GM12878 (cell line): Measurements from ENCODE around the gene MIGA2. TPM values are rescaled to one million over a fixed set of nuclear protein-coding genes. Genes with fewer than 3 reads are reported as not detected.

Experiments used
- ATAC-seq: fragments of 200-7000 bp; cut with Tn5 transposase; 3 replicates; pipeline ENCODE4 v1.9.1; 2020; ENCODE audit warnings: mild to moderate bottlenecking, moderate library complexity
- BruUV-seq: library from RNA; stranded (reverse); fragments of 400-500 nt; replicated peaks from 2 replicates; lab custom pipeline; 2021; lab: Mats Ljungman, UMichigan
- CTCF ChIA-PET: fragments of 300-600 bp; sonication (Branson Sonifier 250); formaldehyde crosslinking; extraction: SDS; loops from one replicate; lab custom pipeline; 2021; ENCODE audit warnings: inconsistent platforms; lab: Yijun Ruan, JAX
- POLR2A ChIA-PET: fragments of 350-600 bp; formaldehyde crosslinking; extraction: SDS; loops from one replicate; lab custom pipeline; 2021; ENCODE audit warnings: inconsistent platforms; lab: Charles Lee
- RAD21 ChIA-PET: fragments of 300-600 bp; sonication (Branson Sonifier 250); formaldehyde crosslinking; loops from one replicate; lab custom pipeline; 2023; ENCODE audit warnings: antibody characterized with exemption; ENCODE audit not compliant: unreplicated experiment; lab: Charles Lee
- SMC1A ChIA-PET: fragments of 300-600 bp; sonication (Branson Sonifier 250); formaldehyde crosslinking; loops from one replicate; lab custom pipeline; 2023; ENCODE audit not compliant: unreplicated experiment, uncharacterized antibody; lab: Charles Lee
- DNase-seq: peaks from one replicate; pipeline ENCODE4 v3.0.0-alpha.2; 2011; ENCODE audit warnings: low read depth, low spot score
- FAIRE-seq: peaks from 3 replicates; lab custom pipeline; 2011; peaks lifted over from hg19 to GRCh38; lab: Jason Lieb, UNC
- H2AFZ ChIP-seq: 2 replicates; pipeline ENCODE4 v1.6.0; 2011; ENCODE audit warnings: low read depth, low read length, control low read depth; ENCODE audit not compliant: control insufficient read depth
- H3K27ac ChIP-seq: 2 replicates; pipeline ENCODE4 v1.5.1; 2011; ENCODE audit warnings: control low read depth; ENCODE audit not compliant: control insufficient read depth, insufficient read depth
- H3K27me3 ChIP-seq, 2 experiments: replicated peaks in 1 of 2; 2 replicates each; pipeline versions ENCODE4 v1.6.0 to v1.6.1; 2011; ENCODE audit warnings: low read length in 1 of 2; ENCODE audit not compliant: control insufficient read depth in 2 of 2, insufficient read depth in 2 of 2
- H3K36me3 ChIP-seq, 2 experiments: 2 replicates each; pipeline ENCODE4 v1.5.1; 2011; ENCODE audit warnings: low read length in 1 of 2; ENCODE audit not compliant: control insufficient read depth in 2 of 2, insufficient read depth in 2 of 2
- H3K4me1 ChIP-seq: 2 replicates; pipeline ENCODE4 v1.6.1; 2011; ENCODE audit warnings: mild to moderate bottlenecking, low read length, moderate library complexity, mixed read lengths; ENCODE audit not compliant: control insufficient read depth, insufficient read depth
- H3K4me2 ChIP-seq: 2 replicates; pipeline ENCODE4 v1.6.0; 2011; ENCODE audit warnings: control low read depth; ENCODE audit not compliant: control insufficient read depth, insufficient read depth
- H3K4me3 ChIP-seq: fragments of 200-600 bp; sonication (generic); 2 replicates; pipeline ENCODE4 v1.5.1; 2016
- H3K79me2 ChIP-seq: 2 replicates; pipeline ENCODE4 v1.6.0; 2011; ENCODE audit warnings: low read length; ENCODE audit not compliant: control insufficient read depth, insufficient read depth
- H3K9ac ChIP-seq: 2 replicates; pipeline ENCODE4 v1.8.0; 2011; ENCODE audit warnings: low read length, control low read depth, mixed read lengths; ENCODE audit not compliant: control insufficient read depth, insufficient read depth
- H3K9me3 ChIP-seq: replicated peaks from 3 replicates; pipeline ENCODE4 v1.5.1; 2011; ENCODE audit warnings: mild to moderate bottlenecking, low read length; ENCODE audit not compliant: control insufficient read depth, insufficient read depth
- H4K20me1 ChIP-seq: 2 replicates; pipeline ENCODE4 v1.6.0; 2011; ENCODE audit not compliant: control insufficient read depth, insufficient read depth
- BRCA1 ChIP-seq: IDR thresholded peaks from 2 replicates; pipeline ENCODE4 v1.6.1; 2011; ENCODE audit warnings: low read depth, low read length, improper control_type of control experiment
- HCFC1 ChIP-seq: fragments of 150-350 bp; IDR thresholded peaks from 2 replicates; pipeline ENCODE4 v1.6.1; 2014; ENCODE audit warnings: low read length
- IKZF1 ChIP-seq: fragments of 450-650 bp; conservative IDR thresholded peaks from 2 replicates; pipeline ENCODE4 v1.6.1; 2017; ENCODE audit warnings: antibody characterized with exemption, mild to moderate bottlenecking
- IKZF2 ChIP-seq, 2 experiments: fragments of 450-650 bp; IDR thresholded peaks; 2 replicates each; pipeline ENCODE4 v1.6.1; 2017; ENCODE audit warnings: mild to moderate bottlenecking in 2 of 2, moderate library complexity in 2 of 2
- JUNB ChIP-seq: IDR thresholded peaks from 2 replicates; pipeline ENCODE4 v1.6.1; 2016; ENCODE audit warnings: antibody characterized with exemption, mild to moderate bottlenecking
- MAX ChIP-seq: IDR thresholded peaks from 2 replicates; pipeline ENCODE4 v1.6.1; 2012; ENCODE audit warnings: low read depth, low read length, improper control_type of control experiment
- MLLT1 ChIP-seq: fragments of 450-650 bp; IDR thresholded peaks from 2 replicates; pipeline ENCODE4 v1.6.1; 2016; ENCODE audit warnings: mild to moderate bottlenecking
- POLR2AphosphoS2 ChIP-seq: IDR thresholded peaks from 2 replicates; pipeline ENCODE4 v1.6.1; 2011; ENCODE audit warnings: low read depth, mild to moderate bottlenecking, low read length, improper control_type of control experiment, moderate library complexity
- RCOR1 ChIP-seq: conservative IDR thresholded peaks from 2 replicates; pipeline ENCODE4 v1.6.1; 2012; ENCODE audit warnings: low read depth, low read length, improper control_type of control experiment
- RFX5 ChIP-seq: IDR thresholded peaks from 2 replicates; pipeline ENCODE4 v1.6.1; 2011; ENCODE audit warnings: low read depth, low read length, improper control_type of control experiment
- RUNX3 ChIP-seq: IDR thresholded peaks from 2 replicates; pipeline ENCODE4 v1.6.1; 2012; ENCODE audit warnings: low read length, inconsistent platforms
- SMAD1 ChIP-seq: fragments of 450-650 bp; IDR thresholded peaks from 2 replicates; pipeline ENCODE4 v1.6.1; 2018; ENCODE audit warnings: mild to moderate bottlenecking, low read depth; ENCODE audit not compliant: partially characterized antibody
- SMC3 ChIP-seq: IDR thresholded peaks from 2 replicates; pipeline ENCODE4 v1.6.1; 2011; ENCODE audit warnings: low read length, improper control_type of control experiment, borderline replicate concordance
- STAT1 ChIP-seq: fragments of 450-650 bp; conservative IDR thresholded peaks from 2 replicates; pipeline ENCODE4 v1.6.1; 2014; ENCODE audit warnings: antibody characterized with exemption, mild to moderate bottlenecking
- USF2 ChIP-seq: IDR thresholded peaks from 2 replicates; pipeline ENCODE4 v1.6.1; 2011; ENCODE audit warnings: low read depth, low read length, improper control_type of control experiment, borderline replicate concordance
- ZNF217 ChIP-seq: fragments of 450-650 bp; IDR thresholded peaks from 2 replicates; pipeline ENCODE4 v1.6.1; 2017; ENCODE audit warnings: antibody characterized with exemption, mild to moderate bottlenecking
- ZZZ3 ChIP-seq: IDR thresholded peaks from 2 replicates; pipeline ENCODE4 v1.6.1; 2011; ENCODE audit warnings: low read depth; ENCODE audit not compliant: control insufficient read depth, insufficient read length
- WGBS: methylation state at CpG from one replicate; pipeline ENCODE4 v1.1.6; 2016; ENCODE audit warnings: low lambda C conversion rate; ENCODE audit not compliant: insufficient replicate concordance, insufficient coverage; ENCODE audit errors: missing lambda C conversion rate; 5-methylcytosine and 5-hydroxymethylcytosine counted together
- in situ Hi-C: fragments of 300-500 bp; cut with MboI; formaldehyde crosslinking; loops from 9 replicates; pipeline ENCODE4 v1.14.3; 2018; ENCODE audit warnings: mixed read lengths
- intact Hi-C: fragments of 100-400 bp; cut with micrococcal nuclease; formaldehyde crosslinking; loops from one replicate; pipeline ENCODE4 v1.14.2; 2022; ENCODE audit not compliant: unreplicated experiment
- polyA plus RNA-seq, 11 experiments: library from polyadenylated mRNA; depleted of rRNA in 4 of 11; unstranded in 6 of 11; stranded (reverse) in 5 of 11; fragments of >200 nt; fragmentation: Nextera tagmentation in 4 of 11; fragmentation: Illumina TruSeq in 1 of 11; extraction: Ambion mirVana in 4 of 11; extraction: Trizol in 1 of 11; gene quantifications; 1 replicate in 1 of 11; 2 replicates in 10 of 11; pipeline versions ENCODE4 v1.2.1 to v1.2.3, GENCODE V29; 2011 to 2016; ENCODE audit warnings: inconsistent platforms in 2 of 11, missing spikeins in 2 of 11, low read depth in 1 of 11
- total RNA-seq, 4 experiments: library from RNA; depleted of rRNA in 3 of 4; stranded (reverse); fragments of >200 nt in 3 of 4; fragmentation: Illumina TruSeq in 1 of 4; extraction: Trizol in 1 of 4; gene quantifications; 2 replicates each; pipeline versions ENCODE4 v1.2.1 to v1.2.3, GENCODE V29; 2013 to 2021
- TF ChIP-seq, protein P1 (sequence below): fragments of 450-650 bp; IDR thresholded peaks from 2 replicates; pipeline ENCODE4 v1.6.1; 2018; ENCODE audit warnings: mild to moderate bottlenecking, low read depth, moderate library complexity; ENCODE audit not compliant: partially characterized antibody

MIGA2 gene
- total and polyA plus RNA-seq, 10 of the 15 experiments (the other 5 are each of a cell fraction or from before 2014, with no cell fraction given), result 0.14 to 31.0 (median 12.7) TPM

DNA sequence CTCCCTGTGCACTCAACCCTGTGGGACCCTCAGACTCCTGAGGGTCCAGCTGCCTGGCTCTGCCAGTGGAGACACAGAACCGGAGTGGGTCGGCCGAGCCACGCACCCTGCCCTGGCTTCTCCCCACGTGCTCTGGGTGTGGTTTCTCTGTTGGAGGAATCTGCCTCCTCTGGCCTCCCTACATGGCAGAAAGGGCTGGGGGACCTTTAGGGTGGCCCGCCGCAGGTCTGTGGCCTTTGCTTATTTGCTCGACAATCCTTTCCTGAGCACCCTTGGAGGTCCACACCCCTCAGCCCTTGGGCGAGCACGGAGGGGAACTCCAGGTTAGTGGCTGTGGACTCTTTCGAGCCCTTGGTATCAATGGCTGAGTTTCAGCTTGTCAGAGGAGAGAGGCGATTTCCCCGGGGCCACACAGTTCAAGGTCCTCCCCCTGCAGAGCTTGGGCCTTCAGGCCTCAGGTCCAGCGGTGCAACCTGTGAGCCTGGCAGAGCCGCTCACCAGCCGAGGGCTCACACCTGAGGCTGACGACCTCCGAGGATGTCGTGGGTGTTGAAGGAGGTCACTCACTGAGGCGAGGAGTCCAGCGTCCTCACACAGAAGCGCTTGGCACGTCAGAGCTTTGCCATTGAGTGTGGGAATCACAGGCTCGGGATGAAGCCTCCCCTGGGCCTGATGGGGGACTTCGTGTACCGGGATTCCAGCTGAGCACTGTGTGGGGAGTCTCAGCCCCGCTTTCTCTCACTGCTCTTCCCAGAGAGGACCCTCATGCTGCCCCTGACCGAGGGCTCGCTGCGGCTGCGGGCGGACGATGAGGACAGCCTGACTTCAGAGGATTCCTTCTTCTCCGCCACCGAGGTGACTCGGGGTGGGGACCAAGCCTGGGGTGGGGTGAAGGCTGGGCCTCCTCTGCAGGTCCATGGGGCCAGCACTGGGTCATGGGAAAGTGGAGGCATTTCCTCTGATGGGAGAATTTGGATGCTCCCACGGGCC is 23.7 kb downstream of the MIGA2 start:
- Histone ChIP-seq H3K27me3 (no peaks in the 10 kb centered on the region), H3K79me2 (no peaks in the 10 kb centered on the region), H3K9ac (no peak overlapping the region), H3K4me1 (no peaks in the 10 kb centered on the region), H3K27ac (no peak overlapping the region), H3K4me2 (no peak overlapping the region), H2AFZ (no peak overlapping the region), H3K9me3 (no peaks in the 10 kb centered on the region), H4K20me1 (no peaks in the 10 kb centered on the region), H3K4me3 (no peak overlapping the region), H3K36me3 (peaks cover 7 to 10% of the 10 kb centered on the region in 2 experiments; a peak in 3 of 4 replicates)
- DNase-seq (no peak), FAIRE-seq (no peak), ATAC-seq (no peak)
- POLR2A ChIA-PET, result interaction anchor here (0.5 to 0.6 kb wide), 3 partner anchors 31 to 797 kb away, joined by 3 to 5 read pairs (median 3); no protein-coding TSS in a partner anchor
- RAD21 ChIA-PET, result no interaction called here
- intact Hi-C loops, result no loop called here
- BruUV-seq, result no TSS peak
- in situ Hi-C loops, result no loop called here
- WGBS, result 94% methylated on average over 37 of the region's 37 CpGs
- TF ChIP-seq STAT1 (no peak), JUNB (no peak), MLLT1 (no peak), HCFC1 (no peak), RFX5 (no peak), POLR2AphosphoS2 (no peak), MAX (no peak), IKZF1 (no peak), RUNX3 (no peak), IKZF2 (IDR thresholded peaks at IDR 0.05) (no peak), BRCA1 (no peak), ZNF217 (no peak), SMAD1 (no peak), RCOR1 (no peak), SMC3 (no peak), ZZZ3 (no peak), USF2 (no peak)
- TF ChIP-seq, protein P1, sequence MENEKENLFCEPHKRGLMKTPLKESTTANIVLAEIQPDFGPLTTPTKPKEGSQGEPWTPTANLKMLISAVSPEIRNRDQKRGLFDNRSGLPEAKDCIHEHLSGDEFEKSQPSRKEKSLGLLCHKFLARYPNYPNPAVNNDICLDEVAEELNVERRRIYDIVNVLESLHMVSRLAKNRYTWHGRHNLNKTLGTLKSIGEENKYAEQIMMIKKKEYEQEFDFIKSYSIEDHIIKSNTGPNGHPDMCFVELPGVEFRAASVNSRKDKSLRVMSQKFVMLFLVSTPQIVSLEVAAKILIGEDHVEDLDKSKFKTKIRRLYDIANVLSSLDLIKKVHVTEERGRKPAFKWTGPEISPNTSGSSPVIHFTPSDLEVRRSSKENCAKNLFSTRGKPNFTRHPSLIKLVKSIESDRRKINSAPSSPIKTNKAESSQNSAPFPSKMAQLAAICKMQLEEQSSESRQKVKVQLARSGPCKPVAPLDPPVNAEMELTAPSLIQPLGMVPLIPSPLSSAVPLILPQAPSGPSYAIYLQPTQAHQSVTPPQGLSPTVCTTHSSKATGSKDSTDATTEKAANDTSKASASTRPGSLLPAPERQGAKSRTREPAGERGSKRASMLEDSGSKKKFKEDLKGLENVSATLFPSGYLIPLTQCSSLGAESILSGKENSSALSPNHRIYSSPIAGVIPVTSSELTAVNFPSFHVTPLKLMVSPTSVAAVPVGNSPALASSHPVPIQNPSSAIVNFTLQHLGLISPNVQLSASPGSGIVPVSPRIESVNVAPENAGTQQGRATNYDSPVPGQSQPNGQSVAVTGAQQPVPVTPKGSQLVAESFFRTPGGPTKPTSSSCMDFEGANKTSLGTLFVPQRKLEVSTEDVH, result no peak
- CTCF ChIA-PET, result no interaction called here
- SMC1A ChIA-PET, result no interaction called here
